Ramos (cell line): ENCODE measurements around the gene MAGI1.

ENCODE experiments used
- in situ Hi-C: fragments of 300-500 bp; cut with MboI; formaldehyde crosslinking; loops from one replicate; pipeline ENCODE4 v1.14.3; 2022; ENCODE audit warnings: low sequenced_read_pairs; ENCODE audit not compliant: unreplicated experiment

MAGI1 gene

GRCh38 chr3:65334045-65334665, 704.6 kb downstream of the MAGI1 start:
- in situ Hi-C loops, result no loop called here

- in situ Hi-C loops, result no loop called here
Measured at GRCh38 chr3:65331730-65332129, 707.0 kb downstream of the MAGI1 start.

GRCh38 chr3:65330072-65330471, 708.6 kb downstream of the MAGI1 start:
- in situ Hi-C loops, result no loop called here

DNA sequence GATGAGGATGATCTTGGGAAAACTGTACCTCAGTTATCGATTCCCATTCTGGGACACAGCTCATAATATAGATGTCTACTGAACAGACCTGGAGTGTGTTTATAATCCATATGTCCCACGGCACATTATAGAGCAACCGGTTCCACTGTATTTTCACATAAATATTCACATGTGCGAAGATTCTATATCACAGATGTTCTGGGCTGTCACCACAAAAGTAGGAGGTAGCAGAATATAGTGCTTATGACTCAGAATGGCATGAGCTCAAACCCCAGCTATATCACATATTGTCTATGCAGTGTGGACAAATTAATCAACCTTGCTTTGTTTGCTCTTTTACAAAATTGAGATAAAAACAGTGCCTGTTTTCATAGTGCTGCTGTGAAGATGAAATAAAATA, 710.6 kb downstream of the MAGI1 start:
- in situ Hi-C loops, result no loop called here

DNA sequence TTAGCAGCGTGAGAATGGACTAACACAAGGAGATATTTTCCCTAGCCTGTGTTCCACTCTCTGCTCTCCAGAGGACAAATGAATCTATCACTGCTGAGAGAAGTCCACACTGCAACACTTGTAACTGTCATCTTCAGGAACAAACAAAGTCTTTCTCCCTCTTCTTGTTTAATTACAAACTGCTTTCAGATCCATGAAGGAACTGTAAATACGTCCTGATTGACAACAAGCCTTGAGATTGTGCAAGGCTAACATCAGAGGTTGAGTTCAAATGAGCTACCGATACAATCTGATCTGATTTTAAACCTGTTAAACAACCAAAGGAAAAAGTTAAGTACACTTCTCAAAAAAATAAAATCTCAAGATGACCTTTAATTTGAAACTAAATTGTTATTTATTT, 712.1 kb downstream of the MAGI1 start:
- in situ Hi-C loops, result no loop called here

- in situ Hi-C loops, result no loop called here
Measured at GRCh38 chr3:65322910-65323309, 715.8 kb downstream of the MAGI1 start.

DNA sequence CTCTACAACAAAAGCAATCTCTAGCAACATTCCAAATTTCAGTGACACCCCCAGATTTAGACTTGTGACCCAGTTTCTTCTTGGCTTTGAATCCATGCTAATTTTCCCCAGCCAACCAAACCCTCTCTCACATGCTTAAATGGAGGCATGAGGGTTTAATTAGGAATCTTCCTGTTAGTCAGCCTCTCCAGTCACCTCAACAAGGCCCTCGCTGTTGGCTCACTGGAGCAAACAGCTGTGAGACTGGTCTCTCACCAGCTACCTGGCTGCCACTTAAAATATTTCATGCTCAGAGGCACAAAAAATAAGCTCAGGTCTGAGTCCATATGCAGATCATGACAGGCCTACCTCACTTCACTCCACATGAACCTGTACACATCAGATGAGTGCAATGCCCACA, 720.5 kb downstream of the MAGI1 start:
- in situ Hi-C loops, result no loop called here

DNA sequence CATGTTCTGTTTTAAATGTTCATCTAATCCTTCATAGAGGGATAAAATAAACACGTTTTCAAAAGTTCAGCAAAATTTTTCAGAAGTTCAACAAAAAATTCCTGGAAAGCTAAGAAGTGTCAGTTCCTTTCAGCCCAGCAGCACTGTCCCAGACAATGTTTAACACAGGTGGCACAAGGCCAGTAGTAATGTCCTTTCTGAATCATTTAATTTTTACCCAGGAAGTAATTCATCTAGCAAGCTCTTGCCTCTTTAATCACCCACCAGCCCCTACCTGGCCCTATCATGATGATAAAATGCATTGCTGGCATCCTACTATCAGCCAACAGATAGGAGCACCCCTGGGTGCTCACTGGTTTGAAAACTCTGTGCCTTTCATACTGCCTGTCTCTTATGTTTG, 723.8 kb downstream of the MAGI1 start:
- in situ Hi-C loops, result no loop called here

DNA sequence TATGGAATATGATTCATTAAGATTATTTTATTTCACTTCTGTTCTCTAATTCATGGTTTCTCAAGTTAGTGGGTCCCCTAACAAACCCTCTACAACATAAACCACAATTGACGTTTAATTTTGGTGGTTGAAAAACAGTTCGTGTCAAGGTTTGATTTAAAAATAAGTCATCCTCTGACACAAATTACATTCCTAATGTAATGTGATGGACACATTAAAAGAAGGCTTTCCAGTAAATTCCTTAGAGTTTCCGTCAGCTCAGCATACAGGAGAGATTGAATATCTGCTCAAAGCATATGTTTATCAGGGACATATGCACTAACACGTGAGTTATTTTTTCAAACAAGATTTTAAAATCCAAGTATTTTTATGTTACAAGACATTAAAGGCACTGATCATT, 724.4 kb downstream of the MAGI1 start:
- in situ Hi-C loops, result no loop called here

DNA sequence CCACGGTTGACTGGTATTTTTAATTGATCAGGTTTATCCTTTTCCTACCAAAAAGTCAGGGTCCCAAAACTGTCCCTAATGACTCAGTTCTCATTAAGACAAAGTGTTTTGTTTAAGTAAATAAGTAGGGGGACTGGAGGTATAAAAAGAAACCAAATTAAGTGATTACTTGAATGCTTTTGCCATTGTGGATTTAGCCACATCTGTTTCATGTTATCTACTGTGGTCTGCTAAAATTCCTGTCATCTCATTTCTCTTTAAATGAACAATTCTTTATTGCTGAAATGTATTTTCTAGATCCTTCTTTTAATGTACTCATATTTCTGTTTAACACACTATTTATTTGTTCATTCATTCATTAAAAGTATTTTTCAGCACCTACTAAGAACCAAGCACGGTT, 725.1 kb downstream of the MAGI1 start:
- in situ Hi-C loops, result no loop called here

- in situ Hi-C loops, result no loop called here
Measured at GRCh38 chr3:65305836-65306235, 732.9 kb downstream of the MAGI1 start.
